ENCODE results near the gene ECT2L. TPM values are rescaled to one million over a fixed set of nuclear protein-coding genes. Genes with fewer than 3 reads are reported as not detected.

ECT2L gene
- total and polyA plus RNA-seq, 9 donors: 0.09 to 0.31 (median 0.19) TPM

- no peak overlapping the region for H3K27ac ChIP-seq (ENCODE audit: low read length)
- no peaks in the 10 kb centered on the region for H3K36me3 ChIP-seq (ENCODE audit: control insufficient read depth, insufficient read depth, low read length)
- H3K4me3 ChIP-seq (ENCODE audit: low read length): no peak overlapping the region
- H3K9me3 ChIP-seq (replicated peaks; ENCODE audit: control insufficient read depth, low read depth, low read length): no peaks in the 10 kb centered on the region
- WGBS (ENCODE audit: insufficient coverage): 86% methylated on average over 5 of the region's 6 CpGs
- no peaks in the 10 kb centered on the region for H3K27me3 ChIP-seq (ENCODE audit: control insufficient read depth, insufficient read depth, low read length)
- H3K4me1 ChIP-seq (ENCODE audit: control insufficient read depth, insufficient read depth, low read length): no peaks in the 10 kb centered on the region
- DNase-seq: no peak
Observed at GRCh38 chr6:138856654-138857053, 60.8 kb downstream of the ECT2L start.

GRCh38 chr6:138857775-138858174 lies 61.9 kb downstream of the ECT2L start:
- 55% methylated on average over 2 of the region's 10 CpGs for WGBS (ENCODE audit: insufficient coverage)
- Histone ChIP-seq H3K36me3 (ENCODE audit: control insufficient read depth, insufficient read depth, low read length) (no peaks in the 10 kb centered on the region), H3K27me3 (ENCODE audit: control insufficient read depth, insufficient read depth, low read length) (no peaks in the 10 kb centered on the region), H3K27ac (ENCODE audit: low read length) (no peak overlapping the region), H3K4me3 (ENCODE audit: low read length) (no peak overlapping the region), H3K4me1 (ENCODE audit: control insufficient read depth, insufficient read depth, low read length) (no peaks in the 10 kb centered on the region), H3K9me3 (replicated peaks; ENCODE audit: control insufficient read depth, low read depth, low read length) (no peaks in the 10 kb centered on the region)
- no peak for DNase-seq

- H3K4me3 ChIP-seq (ENCODE audit: low read length): no peak overlapping the region
- H3K9me3 ChIP-seq (replicated peaks; ENCODE audit: control insufficient read depth, low read depth, low read length): no peaks in the 10 kb centered on the region
- no peaks in the 10 kb centered on the region for H3K36me3 ChIP-seq (ENCODE audit: control insufficient read depth, insufficient read depth, low read length)
- peak; percentile 28 for DNase-seq
- WGBS (ENCODE audit: insufficient coverage): 60% methylated on average over 1 of the region's 8 CpGs
- H3K27me3 ChIP-seq (ENCODE audit: control insufficient read depth, insufficient read depth, low read length): no peaks in the 10 kb centered on the region
- peaks cover 3% of the 10 kb centered on the region for H3K4me1 ChIP-seq (ENCODE audit: control insufficient read depth, insufficient read depth, low read length)
- H3K27ac ChIP-seq (ENCODE audit: low read length): no peak overlapping the region
Observed at GRCh38 chr6:138862456-138862855, 66.6 kb downstream of the ECT2L start.

- Histone ChIP-seq H3K4me3 (ENCODE audit: low read length) (no peak overlapping the region), H3K4me1 (ENCODE audit: control insufficient read depth, insufficient read depth, low read length) (peaks cover 3% of the 10 kb centered on the region), H3K36me3 (ENCODE audit: control insufficient read depth, insufficient read depth, low read length) (no peaks in the 10 kb centered on the region), H3K9me3 (replicated peaks; ENCODE audit: control insufficient read depth, low read depth, low read length) (no peaks in the 10 kb centered on the region), H3K27ac (ENCODE audit: low read length) (no peak overlapping the region), H3K27me3 (ENCODE audit: control insufficient read depth, insufficient read depth, low read length) (no peaks in the 10 kb centered on the region)
- peak; percentile 11 for DNase-seq
- 25% methylated on average over 4 of the region's 9 CpGs for WGBS (ENCODE audit: insufficient coverage)
Observed at GRCh38 chr6:138863321-138863720, 67.4 kb downstream of the ECT2L start.

GRCh38 chr6:138864343-138864890 lies 68.5 kb downstream of the ECT2L start:
- DNase-seq: no peak
- WGBS (ENCODE audit: insufficient coverage): 57% methylated on average over 4 of the region's 6 CpGs
- Histone ChIP-seq H3K27ac (ENCODE audit: low read length) (no peak overlapping the region), H3K9me3 (replicated peaks; ENCODE audit: control insufficient read depth, low read depth, low read length) (no peaks in the 10 kb centered on the region), H3K36me3 (ENCODE audit: control insufficient read depth, insufficient read depth, low read length) (no peaks in the 10 kb centered on the region), H3K27me3 (ENCODE audit: control insufficient read depth, insufficient read depth, low read length) (no peaks in the 10 kb centered on the region), H3K4me1 (ENCODE audit: control insufficient read depth, insufficient read depth, low read length) (peaks cover 10% of the 10 kb centered on the region), H3K4me3 (ENCODE audit: low read length) (no peak overlapping the region)

GRCh38 chr6:138865480-138866109 lies 69.7 kb downstream of the ECT2L start:
- Histone ChIP-seq H3K27me3 (ENCODE audit: control insufficient read depth, insufficient read depth, low read length) (no peaks in the 10 kb centered on the region), H3K4me1 (ENCODE audit: control insufficient read depth, insufficient read depth, low read length) (peaks cover 13% of the 10 kb centered on the region), H3K27ac (ENCODE audit: low read length) (no peak overlapping the region), H3K36me3 (ENCODE audit: control insufficient read depth, insufficient read depth, low read length) (no peaks in the 10 kb centered on the region), H3K4me3 (ENCODE audit: low read length) (no peak overlapping the region), H3K9me3 (replicated peaks; ENCODE audit: control insufficient read depth, low read depth, low read length) (no peaks in the 10 kb centered on the region)
- DNase-seq: no peak
- 81% methylated on average over 3 of the region's 6 CpGs for WGBS (ENCODE audit: insufficient coverage)

- Histone ChIP-seq H3K4me1 (ENCODE audit: control insufficient read depth, insufficient read depth, low read length) (peaks cover 12% of the 10 kb centered on the region), H3K27me3 (ENCODE audit: control insufficient read depth, insufficient read depth, low read length) (no peaks in the 10 kb centered on the region), H3K27ac (ENCODE audit: low read length) (no peak overlapping the region), H3K4me3 (ENCODE audit: low read length) (no peak overlapping the region), H3K9me3 (replicated peaks; ENCODE audit: control insufficient read depth, low read depth, low read length) (no peaks in the 10 kb centered on the region), H3K36me3 (ENCODE audit: control insufficient read depth, insufficient read depth, low read length) (no peaks in the 10 kb centered on the region)
- peak; percentile 71 for DNase-seq
Observed at GRCh38 chr6:138868181-138868580, 72.3 kb downstream of the ECT2L start.

- H3K27ac ChIP-seq (ENCODE audit: low read length): peak overlapping the region; percentile 62
- peak; percentile 59 for DNase-seq
- WGBS (ENCODE audit: insufficient coverage): 35% methylated on average over 2 of the region's 4 CpGs
- no peaks in the 10 kb centered on the region for H3K27me3 ChIP-seq (ENCODE audit: control insufficient read depth, insufficient read depth, low read length)
- H3K4me3 ChIP-seq (ENCODE audit: low read length): no peak overlapping the region
- H3K36me3 ChIP-seq (ENCODE audit: control insufficient read depth, insufficient read depth, low read length): no peaks in the 10 kb centered on the region
- H3K4me1 ChIP-seq (ENCODE audit: control insufficient read depth, insufficient read depth, low read length): peaks cover 10% of the 10 kb centered on the region
- H3K9me3 ChIP-seq (replicated peaks; ENCODE audit: control insufficient read depth, low read depth, low read length): no peaks in the 10 kb centered on the region
Observed at GRCh38 chr6:138869398-138869797, 73.5 kb downstream of the ECT2L start.

GRCh38 chr6:138873191-138873590 lies 77.3 kb downstream of the ECT2L start:
- Histone ChIP-seq H3K27ac (ENCODE audit: low read length) (no peak overlapping the region), H3K9me3 (replicated peaks; ENCODE audit: control insufficient read depth, low read depth, low read length) (no peaks in the 10 kb centered on the region), H3K4me1 (ENCODE audit: control insufficient read depth, insufficient read depth, low read length) (peaks cover 10% of the 10 kb centered on the region), H3K36me3 (ENCODE audit: control insufficient read depth, insufficient read depth, low read length) (no peaks in the 10 kb centered on the region), H3K27me3 (ENCODE audit: control insufficient read depth, insufficient read depth, low read length) (no peaks in the 10 kb centered on the region), H3K4me3 (ENCODE audit: low read length) (no peak overlapping the region)
- DNase-seq: peak; percentile 65
- 48% methylated on average over 5 of the region's 8 CpGs for WGBS (ENCODE audit: insufficient coverage)

GRCh38 chr6:138882369-138883017 lies 86.6 kb downstream of the ECT2L start:
- Histone ChIP-seq H3K36me3 (ENCODE audit: control insufficient read depth, insufficient read depth, low read length) (no peaks in the 10 kb centered on the region), H3K4me3 (ENCODE audit: low read length) (no peak overlapping the region), H3K27me3 (ENCODE audit: control insufficient read depth, insufficient read depth, low read length) (no peaks in the 10 kb centered on the region), H3K4me1 (ENCODE audit: control insufficient read depth, insufficient read depth, low read length) (no peaks in the 10 kb centered on the region), H3K9me3 (replicated peaks; ENCODE audit: control insufficient read depth, low read depth, low read length) (no peaks in the 10 kb centered on the region), H3K27ac (ENCODE audit: low read length) (no peak overlapping the region)
- WGBS (ENCODE audit: insufficient coverage): 92% methylated on average over 3 of the region's 7 CpGs
- DNase-seq: no peak
